Liver (tissue), 3 donors: ENCODE measurements around the gene MAGEA12.
"Not testable (repeated sequence)": the region's sequence is repeated elsewhere in the genome, so short reads cannot be mapped to it uniquely, and the experiment has no call there.

Experiments used
- GABPA ChIP-seq, 2 donors: IDR thresholded peaks in 1 of 2; conservative IDR thresholded peaks in 1 of 2; 2 replicates each; pipeline ENCODE4 v1.6.1; 2016; ENCODE audit warnings: antibody characterized with exemption in 2 of 2, mild to moderate bottlenecking in 1 of 2, moderate library complexity in 1 of 2
- MAX ChIP-seq: IDR thresholded peaks from 2 replicates; pipeline ENCODE4 v1.6.1; 2016; ENCODE audit warnings: antibody characterized with exemption
- RAD21 ChIP-seq, 2 donors: IDR thresholded peaks; 2 replicates each; pipeline ENCODE4 v1.6.1; 2016; ENCODE audit warnings: antibody characterized with exemption in 2 of 2, mild to moderate bottlenecking in 2 of 2
- RXRA ChIP-seq, 2 donors: IDR thresholded peaks; 2 replicates each; pipeline ENCODE4 v1.6.1; 2017 to 2018; ENCODE audit warnings: antibody characterized with exemption in 2 of 2, mild to moderate bottlenecking in 1 of 2
- SP1 ChIP-seq: IDR thresholded peaks from 2 replicates; pipeline ENCODE4 v1.6.1; 2018; ENCODE audit warnings: antibody characterized with exemption, mild to moderate bottlenecking
- TAF1 ChIP-seq: conservative IDR thresholded peaks from 2 replicates; pipeline ENCODE4 v1.6.1; 2016; ENCODE audit warnings: antibody characterized with exemption, mild to moderate bottlenecking
- YY1 ChIP-seq: IDR thresholded peaks from 2 replicates; pipeline ENCODE4 v1.6.1; 2016; ENCODE audit warnings: antibody characterized with exemption, mild to moderate bottlenecking
- TF ChIP-seq, protein P1 (sequence below): IDR thresholded peaks from 2 replicates; pipeline ENCODE4 v1.6.1; 2016; ENCODE audit warnings: antibody characterized with exemption, mild to moderate bottlenecking
- TF ChIP-seq, protein P2 (sequence below): fragments of 150-350 bp; IDR thresholded peaks from 2 replicates; pipeline ENCODE4 v1.5.1; 2017; ENCODE audit warnings: improper control_type of control experiment, low read depth, low read length; ENCODE audit not compliant: missing input control
- TF ChIP-seq, protein P3 (sequence below): IDR thresholded peaks from 2 replicates; pipeline ENCODE4 v1.6.1; 2016; ENCODE audit warnings: antibody characterized with exemption
- donor health status: healthy.
- donor health status: healthy.

GRCh38 chrX:152734143-152734858 lies 744 bp downstream of the MAGEA12 start:
- TF ChIP-seq RXRA (IDR thresholded peaks at IDR 0.05); RAD21 (IDR thresholded peaks at IDR 0.05); SP1; GABPA (IDR thresholded peaks at IDR 0.05 in 1 of 2, conservative IDR thresholded peaks at IDR 0.05 in 1 of 2); YY1; MAX; TAF1: not testable (repeated sequence)
- TF ChIP-seq, protein P1, sequence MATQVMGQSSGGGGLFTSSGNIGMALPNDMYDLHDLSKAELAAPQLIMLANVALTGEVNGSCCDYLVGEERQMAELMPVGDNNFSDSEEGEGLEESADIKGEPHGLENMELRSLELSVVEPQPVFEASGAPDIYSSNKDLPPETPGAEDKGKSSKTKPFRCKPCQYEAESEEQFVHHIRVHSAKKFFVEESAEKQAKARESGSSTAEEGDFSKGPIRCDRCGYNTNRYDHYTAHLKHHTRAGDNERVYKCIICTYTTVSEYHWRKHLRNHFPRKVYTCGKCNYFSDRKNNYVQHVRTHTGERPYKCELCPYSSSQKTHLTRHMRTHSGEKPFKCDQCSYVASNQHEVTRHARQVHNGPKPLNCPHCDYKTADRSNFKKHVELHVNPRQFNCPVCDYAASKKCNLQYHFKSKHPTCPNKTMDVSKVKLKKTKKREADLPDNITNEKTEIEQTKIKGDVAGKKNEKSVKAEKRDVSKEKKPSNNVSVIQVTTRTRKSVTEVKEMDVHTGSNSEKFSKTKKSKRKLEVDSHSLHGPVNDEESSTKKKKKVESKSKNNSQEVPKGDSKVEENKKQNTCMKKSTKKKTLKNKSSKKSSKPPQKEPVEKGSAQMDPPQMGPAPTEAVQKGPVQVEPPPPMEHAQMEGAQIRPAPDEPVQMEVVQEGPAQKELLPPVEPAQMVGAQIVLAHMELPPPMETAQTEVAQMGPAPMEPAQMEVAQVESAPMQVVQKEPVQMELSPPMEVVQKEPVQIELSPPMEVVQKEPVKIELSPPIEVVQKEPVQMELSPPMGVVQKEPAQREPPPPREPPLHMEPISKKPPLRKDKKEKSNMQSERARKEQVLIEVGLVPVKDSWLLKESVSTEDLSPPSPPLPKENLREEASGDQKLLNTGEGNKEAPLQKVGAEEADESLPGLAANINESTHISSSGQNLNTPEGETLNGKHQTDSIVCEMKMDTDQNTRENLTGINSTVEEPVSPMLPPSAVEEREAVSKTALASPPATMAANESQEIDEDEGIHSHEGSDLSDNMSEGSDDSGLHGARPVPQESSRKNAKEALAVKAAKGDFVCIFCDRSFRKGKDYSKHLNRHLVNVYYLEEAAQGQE = not testable (repeated sequence)
- TF ChIP-seq, protein P2, sequence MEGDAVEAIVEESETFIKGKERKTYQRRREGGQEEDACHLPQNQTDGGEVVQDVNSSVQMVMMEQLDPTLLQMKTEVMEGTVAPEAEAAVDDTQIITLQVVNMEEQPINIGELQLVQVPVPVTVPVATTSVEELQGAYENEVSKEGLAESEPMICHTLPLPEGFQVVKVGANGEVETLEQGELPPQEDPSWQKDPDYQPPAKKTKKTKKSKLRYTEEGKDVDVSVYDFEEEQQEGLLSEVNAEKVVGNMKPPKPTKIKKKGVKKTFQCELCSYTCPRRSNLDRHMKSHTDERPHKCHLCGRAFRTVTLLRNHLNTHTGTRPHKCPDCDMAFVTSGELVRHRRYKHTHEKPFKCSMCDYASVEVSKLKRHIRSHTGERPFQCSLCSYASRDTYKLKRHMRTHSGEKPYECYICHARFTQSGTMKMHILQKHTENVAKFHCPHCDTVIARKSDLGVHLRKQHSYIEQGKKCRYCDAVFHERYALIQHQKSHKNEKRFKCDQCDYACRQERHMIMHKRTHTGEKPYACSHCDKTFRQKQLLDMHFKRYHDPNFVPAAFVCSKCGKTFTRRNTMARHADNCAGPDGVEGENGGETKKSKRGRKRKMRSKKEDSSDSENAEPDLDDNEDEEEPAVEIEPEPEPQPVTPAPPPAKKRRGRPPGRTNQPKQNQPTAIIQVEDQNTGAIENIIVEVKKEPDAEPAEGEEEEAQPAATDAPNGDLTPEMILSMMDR = not testable (repeated sequence)
- TF ChIP-seq, protein P3, sequence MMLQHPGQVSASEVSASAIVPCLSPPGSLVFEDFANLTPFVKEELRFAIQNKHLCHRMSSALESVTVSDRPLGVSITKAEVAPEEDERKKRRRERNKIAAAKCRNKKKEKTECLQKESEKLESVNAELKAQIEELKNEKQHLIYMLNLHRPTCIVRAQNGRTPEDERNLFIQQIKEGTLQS = not testable (repeated sequence)
